GM23338 (cell line): ENCODE results near the gene SND1. TPM values are rescaled to one million over a fixed set of nuclear protein-coding genes. Genes with fewer than 3 reads are reported as not detected.

ENCODE experiments used
- ATAC-seq: fragments of 200-7000 bp; cut with Tn5 transposase; 3 replicates; pipeline ENCODE4 v1.9.1; 2020
- DNase-seq: peaks from one replicate; pipeline ENCODE4 v3.0.0-alpha.2; 2015; ENCODE audit warnings: low spot score
- H2AFZ ChIP-seq: fragments of 200-600 bp; sonication (generic); 2 replicates; pipeline ENCODE4 v1.8.0; 2016; ENCODE audit warnings: antibody characterized with exemption, mild to moderate bottlenecking, moderate library complexity
- H3F3A ChIP-seq: fragments of 200-600 bp; sonication (generic); replicated peaks from 2 replicates; pipeline ENCODE4 v1.8.0; 2017; ENCODE audit warnings: antibody characterized with exemption, mixed run types, low read depth
- H3K27ac ChIP-seq: fragments of 200-600 bp; sonication (generic); 2 replicates; pipeline ENCODE4 v1.6.1; 2016; ENCODE audit warnings: low read depth
- H3K27me3 ChIP-seq: fragments of 200-600 bp; sonication (generic); 2 replicates; pipeline ENCODE4 v1.8.0; 2016; ENCODE audit warnings: mild to moderate bottlenecking, mixed run types, moderate library complexity; ENCODE audit not compliant: insufficient read depth
- H3K36me3 ChIP-seq: fragments of 200-600 bp; sonication (generic); 2 replicates; pipeline ENCODE4 v1.8.0; 2016; ENCODE audit warnings: mild to moderate bottlenecking; ENCODE audit not compliant: insufficient read depth
- H3K4me1 ChIP-seq: fragments of 200-600 bp; sonication (generic); 2 replicates; pipeline ENCODE4 v1.8.0; 2016; ENCODE audit warnings: mild to moderate bottlenecking, moderate library complexity; ENCODE audit not compliant: insufficient read depth
- H3K4me2 ChIP-seq: fragments of 200-600 bp; sonication (generic); 2 replicates; pipeline ENCODE4 v1.7.1; 2017; ENCODE audit warnings: mixed run types
- H3K4me3 ChIP-seq: fragments of 200-600 bp; sonication (generic); 2 replicates; pipeline ENCODE4 v1.6.1; 2016; ENCODE audit warnings: mixed run types
- H3K79me2 ChIP-seq: fragments of 200-600 bp; sonication (generic); replicated peaks from 2 replicates; pipeline ENCODE4 v1.8.0; 2017; ENCODE audit warnings: mild to moderate bottlenecking; ENCODE audit not compliant: insufficient read depth
- H3K9me2 ChIP-seq: fragments of 200-600 bp; sonication (generic); 2 replicates; pipeline ENCODE4 v1.8.0; 2017; ENCODE audit not compliant: insufficient read depth
- H4K20me1 ChIP-seq: fragments of 200-600 bp; sonication (generic); replicated peaks from 2 replicates; pipeline ENCODE4 v1.8.0; 2017; ENCODE audit warnings: mild to moderate bottlenecking; ENCODE audit not compliant: insufficient read depth
- H3K27ac Mint-ChIP-seq: 2 replicates; pipeline ENCODE4 v1.8.0; 2020; ENCODE audit warnings: inconsistent platforms, mild to moderate bottlenecking, moderate library complexity, mixed read lengths
- H3K27me3 Mint-ChIP-seq: 3 replicates; pipeline ENCODE4 v1.8.0; 2022; ENCODE audit warnings: low read depth, mild to moderate bottlenecking, moderate library complexity, mixed read lengths, inconsistent platforms; ENCODE audit not compliant: insufficient read depth, poor library complexity
- H3K36me3 Mint-ChIP-seq: 3 replicates; pipeline ENCODE4 v1.8.0; 2021; ENCODE audit warnings: low read depth, mild to moderate bottlenecking, inconsistent platforms, moderate library complexity, mixed read lengths
- H3K4me1 Mint-ChIP-seq: 3 replicates; pipeline ENCODE4 v1.8.0; 2020; ENCODE audit warnings: mild to moderate bottlenecking, inconsistent platforms, mixed read lengths
- H3K4me3 Mint-ChIP-seq: 3 replicates; pipeline ENCODE4 v1.8.0; 2021; ENCODE audit warnings: moderate library complexity, mild to moderate bottlenecking, inconsistent platforms, mixed read lengths
- H3K9me3 Mint-ChIP-seq: 3 replicates; pipeline ENCODE4 v1.8.0; 2020; ENCODE audit warnings: moderate library complexity, mild to moderate bottlenecking, inconsistent platforms, mixed read lengths
- CREB1 ChIP-seq: fragments of 250-450 bp; sonication (Bioruptor Pico); IDR thresholded peaks from 2 replicates; pipeline ENCODE4 v1.5.0; 2020; ENCODE audit warnings: low read depth, mild to moderate bottlenecking, moderate library complexity
- CTCF ChIP-seq, 2 experiments: fragments of 200-600 bp in 1 of 2; sonication (generic) in 1 of 2; conservative IDR thresholded peaks; 2 replicates each; pipeline versions ENCODE4 v1.5.1 to v1.6.1; 2016 to 2017; ENCODE audit warnings: antibody characterized with exemption in 2 of 2, low read depth in 2 of 2, mild to moderate bottlenecking in 2 of 2, moderate library complexity in 1 of 2
- EZH2 ChIP-seq: fragments of 200-600 bp; sonication (generic); IDR thresholded peaks from one replicate; pipeline ENCODE4 v1.8.0; 2017; ENCODE audit warnings: antibody characterized with exemption, mild to moderate bottlenecking, low read depth; ENCODE audit not compliant: unreplicated experiment
- EZH2phosphoT487 ChIP-seq: fragments of 200-600 bp; sonication (generic); IDR thresholded peaks from one replicate; pipeline ENCODE4 v1.8.1; 2018; ENCODE audit warnings: antibody characterized with exemption; ENCODE audit not compliant: unreplicated experiment
- JUNB ChIP-seq: IDR thresholded peaks from one replicate; pipeline ENCODE4 v1.6.1; 2016; ENCODE audit warnings: antibody characterized with exemption; ENCODE audit not compliant: unreplicated experiment
- NANOG ChIP-seq: IDR thresholded peaks from 2 replicates; pipeline ENCODE4 v1.6.1; 2016; ENCODE audit warnings: antibody characterized with exemption, borderline replicate concordance
- POLR2AphosphoS5 ChIP-seq: IDR thresholded peaks from 2 replicates; pipeline ENCODE4 v1.6.1; 2016; ENCODE audit warnings: antibody characterized with exemption, low read depth
- STAT1 ChIP-seq: IDR thresholded peaks from one replicate; pipeline ENCODE4 v1.6.1; 2016; ENCODE audit warnings: antibody characterized with exemption; ENCODE audit not compliant: unreplicated experiment
- ZNF114 ChIP-seq: fragments of 250-450 bp; sonication (Bioruptor Pico); IDR thresholded peaks from 2 replicates; pipeline ENCODE4 v1.5.0; 2020; ENCODE audit warnings: mild to moderate bottlenecking, moderate library complexity
- ZNF331 ChIP-seq: fragments of 250-450 bp; sonication (Bioruptor Pico); IDR thresholded peaks from 2 replicates; pipeline ENCODE4 v1.5.0; 2020; ENCODE audit warnings: low read depth, mild to moderate bottlenecking, moderate library complexity
- polyA plus RNA-seq: library from polyadenylated mRNA; unstranded; fragments of >200 nt; fragmentation: Nextera tagmentation; extraction: Ambion mirVana; gene quantifications from 2 replicates; pipeline ENCODE4 v1.2.1, GENCODE V29; 2016
- total RNA-seq: library from RNA; depleted of rRNA; stranded (reverse); fragments of >200 nt; shearing (Covaris generic); gene quantifications from 2 replicates; pipeline ENCODE4 v1.2.3, GENCODE V29; 2014
- TF ChIP-seq, protein P1 (sequence below): IDR thresholded peaks from 2 replicates; pipeline ENCODE4 v1.6.1; 2016; ENCODE audit warnings: antibody characterized with exemption
- TF ChIP-seq, protein P2 (sequence below): fragments of 250-450 bp; sonication (Bioruptor Pico); IDR thresholded peaks from 2 replicates; pipeline ENCODE4 v1.5.0; 2020; ENCODE audit warnings: mild to moderate bottlenecking, moderate library complexity
- TF ChIP-seq, protein P3 (sequence below): IDR thresholded peaks from one replicate; pipeline ENCODE4 v1.6.1; 2018; ENCODE audit warnings: antibody characterized with exemption; ENCODE audit not compliant: unreplicated experiment

The SND1 gene
- total and polyA plus RNA-seq, 2 experiments from 2014 or later = 107 to 254 TPM

DNA sequence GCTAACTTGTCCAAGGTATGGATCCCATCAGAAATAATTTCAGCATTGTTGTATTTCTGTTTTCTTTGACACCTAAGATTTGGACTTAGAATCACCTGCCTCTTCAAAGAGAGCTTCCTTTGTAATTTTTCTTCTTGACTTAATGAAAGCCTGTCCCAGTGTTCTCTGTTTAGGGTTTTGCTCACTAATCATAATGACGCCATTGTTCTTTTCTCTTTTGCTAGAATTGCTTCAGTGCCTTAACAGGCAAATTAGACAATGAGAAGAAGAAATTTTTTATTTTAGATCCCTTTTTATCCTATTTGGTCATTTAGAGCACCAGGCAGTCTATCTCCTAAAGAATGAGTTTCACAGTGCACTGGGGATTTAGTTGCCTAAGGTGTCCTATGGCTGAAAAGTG is 128.5 kb downstream of the SND1 start:
- no peak for DNase-seq
- H3K4me3 ChIP-seq = no peak overlapping the region
- Mint-ChIP-seq H3K4me1 (peaks cover 60% of the 10 kb centered on the region), H3K9me3 (no peaks in the 10 kb centered on the region), H3K27ac (no peak overlapping the region), H3K4me3 (no peak overlapping the region), H3K27me3 (no peaks in the 10 kb centered on the region), H3K36me3 (peaks cover 4% of the 10 kb centered on the region; the same call in 2 of the 3 replicates)
- H3K79me2 ChIP-seq = peaks cover 98% of the 10 kb centered on the region
- H4K20me1 ChIP-seq = peaks cover 56% of the 10 kb centered on the region
- no peak overlapping the region for H2AFZ ChIP-seq
- no peaks in the 10 kb centered on the region for H3K27me3 ChIP-seq
- no peak for ATAC-seq
- TF ChIP-seq EZH2 (no peak), POLR2AphosphoS5 (no peak), STAT1 (no peak), EZH2phosphoT487 (no peak), CTCF (conservative IDR thresholded peaks at IDR 0.05; ENCODE audit: low read depth in 2 of 2) (no peak), CREB1 (no peak), JUNB (no peak), ZNF331 (CRISPR knock-in tag) (no peak), NANOG (no peak), ZNF114 (CRISPR knock-in tag) (no peak)
- TF ChIP-seq, protein P1, sequence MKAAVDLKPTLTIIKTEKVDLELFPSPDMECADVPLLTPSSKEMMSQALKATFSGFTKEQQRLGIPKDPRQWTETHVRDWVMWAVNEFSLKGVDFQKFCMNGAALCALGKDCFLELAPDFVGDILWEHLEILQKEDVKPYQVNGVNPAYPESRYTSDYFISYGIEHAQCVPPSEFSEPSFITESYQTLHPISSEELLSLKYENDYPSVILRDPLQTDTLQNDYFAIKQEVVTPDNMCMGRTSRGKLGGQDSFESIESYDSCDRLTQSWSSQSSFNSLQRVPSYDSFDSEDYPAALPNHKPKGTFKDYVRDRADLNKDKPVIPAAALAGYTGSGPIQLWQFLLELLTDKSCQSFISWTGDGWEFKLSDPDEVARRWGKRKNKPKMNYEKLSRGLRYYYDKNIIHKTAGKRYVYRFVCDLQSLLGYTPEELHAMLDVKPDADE = no peak
- TF ChIP-seq, protein P2, sequence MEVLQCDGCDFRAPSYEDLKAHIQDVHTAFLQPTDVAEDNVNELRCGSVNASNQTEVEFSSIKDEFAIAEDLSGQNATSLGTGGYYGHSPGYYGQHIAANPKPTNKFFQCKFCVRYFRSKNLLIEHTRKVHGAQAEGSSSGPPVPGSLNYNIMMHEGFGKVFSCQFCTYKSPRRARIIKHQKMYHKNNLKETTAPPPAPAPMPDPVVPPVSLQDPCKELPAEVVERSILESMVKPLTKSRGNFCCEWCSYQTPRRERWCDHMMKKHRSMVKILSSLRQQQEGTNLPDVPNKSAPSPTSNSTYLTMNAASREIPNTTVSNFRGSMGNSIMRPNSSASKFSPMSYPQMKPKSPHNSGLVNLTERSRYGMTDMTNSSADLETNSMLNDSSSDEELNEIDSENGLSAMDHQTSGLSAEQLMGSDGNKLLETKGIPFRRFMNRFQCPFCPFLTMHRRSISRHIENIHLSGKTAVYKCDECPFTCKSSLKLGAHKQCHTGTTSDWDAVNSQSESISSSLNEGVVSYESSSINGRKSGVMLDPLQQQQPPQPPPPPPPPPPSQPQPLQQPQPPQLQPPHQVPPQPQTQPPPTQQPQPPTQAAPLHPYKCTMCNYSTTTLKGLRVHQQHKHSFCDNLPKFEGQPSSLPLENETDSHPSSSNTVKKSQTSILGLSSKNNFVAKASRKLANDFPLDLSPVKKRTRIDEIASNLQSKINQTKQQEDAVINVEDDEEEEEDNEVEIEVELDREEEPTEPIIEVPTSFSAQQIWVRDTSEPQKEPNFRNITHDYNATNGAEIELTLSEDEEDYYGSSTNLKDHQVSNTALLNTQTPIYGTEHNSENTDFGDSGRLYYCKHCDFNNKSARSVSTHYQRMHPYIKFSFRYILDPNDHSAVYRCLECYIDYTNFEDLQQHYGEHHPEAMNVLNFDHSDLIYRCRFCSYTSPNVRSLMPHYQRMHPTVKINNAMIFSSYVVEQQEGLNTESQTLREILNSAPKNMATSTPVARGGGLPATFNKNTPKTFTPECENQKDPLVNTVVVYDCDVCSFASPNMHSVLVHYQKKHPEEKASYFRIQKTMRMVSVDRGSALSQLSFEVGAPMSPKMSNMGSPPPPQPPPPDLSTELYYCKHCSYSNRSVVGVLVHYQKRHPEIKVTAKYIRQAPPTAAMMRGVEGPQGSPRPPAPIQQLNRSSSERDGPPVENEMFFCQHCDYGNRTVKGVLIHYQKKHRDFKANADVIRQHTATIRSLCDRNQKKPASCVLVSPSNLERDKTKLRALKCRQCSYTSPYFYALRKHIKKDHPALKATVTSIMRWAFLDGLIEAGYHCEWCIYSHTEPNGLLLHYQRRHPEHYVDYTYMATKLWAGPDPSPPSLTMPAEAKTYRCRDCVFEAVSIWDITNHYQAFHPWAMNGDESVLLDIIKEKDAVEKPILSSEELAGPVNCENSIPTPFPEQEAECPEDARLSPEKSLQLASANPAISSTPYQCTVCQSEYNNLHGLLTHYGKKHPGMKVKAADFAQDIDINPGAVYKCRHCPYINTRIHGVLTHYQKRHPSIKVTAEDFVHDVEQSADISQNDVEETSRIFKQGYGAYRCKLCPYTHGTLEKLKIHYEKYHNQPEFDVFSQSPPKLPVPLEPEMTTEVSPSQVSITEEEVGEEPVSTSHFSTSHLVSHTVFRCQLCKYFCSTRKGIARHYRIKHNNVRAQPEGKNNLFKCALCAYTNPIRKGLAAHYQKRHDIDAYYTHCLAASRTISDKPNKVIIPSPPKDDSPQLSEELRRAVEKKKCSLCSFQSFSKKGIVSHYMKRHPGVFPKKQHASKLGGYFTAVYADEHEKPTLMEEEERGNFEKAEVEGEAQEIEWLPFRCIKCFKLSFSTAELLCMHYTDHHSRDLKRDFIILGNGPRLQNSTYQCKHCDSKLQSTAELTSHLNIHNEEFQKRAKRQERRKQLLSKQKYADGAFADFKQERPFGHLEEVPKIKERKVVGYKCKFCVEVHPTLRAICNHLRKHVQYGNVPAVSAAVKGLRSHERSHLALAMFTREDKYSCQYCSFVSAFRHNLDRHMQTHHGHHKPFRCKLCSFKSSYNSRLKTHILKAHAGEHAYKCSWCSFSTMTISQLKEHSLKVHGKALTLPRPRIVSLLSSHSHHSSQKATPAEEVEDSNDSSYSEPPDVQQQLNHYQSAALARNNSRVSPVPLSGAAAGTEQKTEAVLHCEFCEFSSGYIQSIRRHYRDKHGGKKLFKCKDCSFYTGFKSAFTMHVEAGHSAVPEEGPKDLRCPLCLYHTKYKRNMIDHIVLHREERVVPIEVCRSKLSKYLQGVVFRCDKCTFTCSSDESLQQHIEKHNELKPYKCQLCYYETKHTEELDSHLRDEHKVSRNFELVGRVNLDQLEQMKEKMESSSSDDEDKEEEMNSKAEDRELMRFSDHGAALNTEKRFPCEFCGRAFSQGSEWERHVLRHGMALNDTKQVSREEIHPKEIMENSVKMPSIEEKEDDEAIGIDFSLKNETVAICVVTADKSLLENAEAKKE (CRISPR knock-in tag) = no peak
- TF ChIP-seq, protein P3, sequence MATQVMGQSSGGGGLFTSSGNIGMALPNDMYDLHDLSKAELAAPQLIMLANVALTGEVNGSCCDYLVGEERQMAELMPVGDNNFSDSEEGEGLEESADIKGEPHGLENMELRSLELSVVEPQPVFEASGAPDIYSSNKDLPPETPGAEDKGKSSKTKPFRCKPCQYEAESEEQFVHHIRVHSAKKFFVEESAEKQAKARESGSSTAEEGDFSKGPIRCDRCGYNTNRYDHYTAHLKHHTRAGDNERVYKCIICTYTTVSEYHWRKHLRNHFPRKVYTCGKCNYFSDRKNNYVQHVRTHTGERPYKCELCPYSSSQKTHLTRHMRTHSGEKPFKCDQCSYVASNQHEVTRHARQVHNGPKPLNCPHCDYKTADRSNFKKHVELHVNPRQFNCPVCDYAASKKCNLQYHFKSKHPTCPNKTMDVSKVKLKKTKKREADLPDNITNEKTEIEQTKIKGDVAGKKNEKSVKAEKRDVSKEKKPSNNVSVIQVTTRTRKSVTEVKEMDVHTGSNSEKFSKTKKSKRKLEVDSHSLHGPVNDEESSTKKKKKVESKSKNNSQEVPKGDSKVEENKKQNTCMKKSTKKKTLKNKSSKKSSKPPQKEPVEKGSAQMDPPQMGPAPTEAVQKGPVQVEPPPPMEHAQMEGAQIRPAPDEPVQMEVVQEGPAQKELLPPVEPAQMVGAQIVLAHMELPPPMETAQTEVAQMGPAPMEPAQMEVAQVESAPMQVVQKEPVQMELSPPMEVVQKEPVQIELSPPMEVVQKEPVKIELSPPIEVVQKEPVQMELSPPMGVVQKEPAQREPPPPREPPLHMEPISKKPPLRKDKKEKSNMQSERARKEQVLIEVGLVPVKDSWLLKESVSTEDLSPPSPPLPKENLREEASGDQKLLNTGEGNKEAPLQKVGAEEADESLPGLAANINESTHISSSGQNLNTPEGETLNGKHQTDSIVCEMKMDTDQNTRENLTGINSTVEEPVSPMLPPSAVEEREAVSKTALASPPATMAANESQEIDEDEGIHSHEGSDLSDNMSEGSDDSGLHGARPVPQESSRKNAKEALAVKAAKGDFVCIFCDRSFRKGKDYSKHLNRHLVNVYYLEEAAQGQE = no peak
- no peaks in the 10 kb centered on the region for H3F3A ChIP-seq
- peaks cover 36% of the 10 kb centered on the region for H3K4me1 ChIP-seq
- H3K9me2 ChIP-seq = no peaks in the 10 kb centered on the region
- no peak overlapping the region for H3K4me2 ChIP-seq
- H3K36me3 ChIP-seq = no peaks in the 10 kb centered on the region
- H3K27ac ChIP-seq = no peak overlapping the region
